ENCODE results near the gene GMDS. TPM values are rescaled to one million over a fixed set of nuclear protein-coding genes. Genes with fewer than 3 reads are reported as not detected.
A peak's percentile ranks its signal among the peaks of the same experiment; 100 is the strongest.

GMDS gene
- total RNA-seq, 1 donor: 23.2 TPM

- peaks cover 6% of the 10 kb centered on the region for H3K79me2 ChIP-seq (ENCODE audit: insufficient read depth, low read length)
- peaks cover 5% of the 10 kb centered on the region for H4K20me1 ChIP-seq (ENCODE audit: insufficient read depth, low read length)
- H3K4me3 ChIP-seq (ENCODE audit: insufficient read depth, low read length): no peak overlapping the region
- no peaks in the 10 kb centered on the region for H3K36me3 ChIP-seq (ENCODE audit: insufficient read depth, low read length)
- no peaks in the 10 kb centered on the region for H3K9me3 ChIP-seq (ENCODE audit: low read depth, low read length)
- H3K4me1 ChIP-seq (ENCODE audit: insufficient read depth, low read length): peaks cover 32% of the 10 kb centered on the region
- H3K27ac ChIP-seq (ENCODE audit: low read depth, low read length): no peak overlapping the region
- peak; percentile 54 for DNase-seq (ENCODE audit: insufficient read length, low spot score, missing footprints)
- H3K27me3 ChIP-seq (ENCODE audit: insufficient read depth, low read length): no peaks in the 10 kb centered on the region
- no peak overlapping the region for H3K4me2 ChIP-seq (ENCODE audit: insufficient read depth, low read length)
- H2AFZ ChIP-seq (ENCODE audit: low read length): no peak overlapping the region
- no peak for TF ChIP-seq CTCF (IDR thresholded peaks at IDR 0.05; ENCODE audit: extremely low read depth, low read depth, low read length)
Observed at GRCh38 chr6:1630771-1631217, 614.6 kb downstream of the GMDS start.

- peaks cover 5% of the 10 kb centered on the region for H4K20me1 ChIP-seq (ENCODE audit: insufficient read depth, low read length)
- no peaks in the 10 kb centered on the region for H3K36me3 ChIP-seq (ENCODE audit: insufficient read depth, low read length)
- no peak for TF ChIP-seq CTCF (IDR thresholded peaks at IDR 0.05; ENCODE audit: extremely low read depth, low read depth, low read length)
- H3K4me2 ChIP-seq (ENCODE audit: insufficient read depth, low read length): no peak overlapping the region
- peak overlapping the region; percentile 15 for H3K27ac ChIP-seq (ENCODE audit: low read depth, low read length)
- H3K4me3 ChIP-seq (ENCODE audit: insufficient read depth, low read length): no peak overlapping the region
- H2AFZ ChIP-seq (ENCODE audit: low read length): no peak overlapping the region
- peak; percentile 46 for DNase-seq (ENCODE audit: insufficient read length, low spot score, missing footprints)
- no peaks in the 10 kb centered on the region for H3K9me3 ChIP-seq (ENCODE audit: low read depth, low read length)
- peaks cover 35% of the 10 kb centered on the region for H3K4me1 ChIP-seq (ENCODE audit: insufficient read depth, low read length)
- H3K79me2 ChIP-seq (ENCODE audit: insufficient read depth, low read length): peaks cover 10% of the 10 kb centered on the region
- no peaks in the 10 kb centered on the region for H3K27me3 ChIP-seq (ENCODE audit: insufficient read depth, low read length)
Observed at GRCh38 chr6:1630212-1630770, 615.1 kb downstream of the GMDS start.

- Histone ChIP-seq H3K4me3 (ENCODE audit: insufficient read depth, low read length) (no peak overlapping the region), H3K27ac (ENCODE audit: low read depth, low read length) (no peak overlapping the region), H2AFZ (ENCODE audit: low read length) (no peak overlapping the region), H3K9me3 (ENCODE audit: low read depth, low read length) (no peaks in the 10 kb centered on the region), H3K79me2 (ENCODE audit: insufficient read depth, low read length) (peaks cover 15% of the 10 kb centered on the region), H3K36me3 (ENCODE audit: insufficient read depth, low read length) (no peaks in the 10 kb centered on the region), H3K27me3 (ENCODE audit: insufficient read depth, low read length) (no peaks in the 10 kb centered on the region), H3K4me2 (ENCODE audit: insufficient read depth, low read length) (no peak overlapping the region), H3K4me1 (ENCODE audit: insufficient read depth, low read length) (peaks cover 35% of the 10 kb centered on the region), H4K20me1 (ENCODE audit: insufficient read depth, low read length) (peaks cover 5% of the 10 kb centered on the region)
- peak; percentile 52 for DNase-seq (ENCODE audit: insufficient read length, low spot score, missing footprints)
- TF ChIP-seq CTCF (IDR thresholded peaks at IDR 0.05; ENCODE audit: extremely low read depth, low read depth, low read length): no peak
Observed at GRCh38 chr6:1629316-1629715, 616.1 kb downstream of the GMDS start.

DNA sequence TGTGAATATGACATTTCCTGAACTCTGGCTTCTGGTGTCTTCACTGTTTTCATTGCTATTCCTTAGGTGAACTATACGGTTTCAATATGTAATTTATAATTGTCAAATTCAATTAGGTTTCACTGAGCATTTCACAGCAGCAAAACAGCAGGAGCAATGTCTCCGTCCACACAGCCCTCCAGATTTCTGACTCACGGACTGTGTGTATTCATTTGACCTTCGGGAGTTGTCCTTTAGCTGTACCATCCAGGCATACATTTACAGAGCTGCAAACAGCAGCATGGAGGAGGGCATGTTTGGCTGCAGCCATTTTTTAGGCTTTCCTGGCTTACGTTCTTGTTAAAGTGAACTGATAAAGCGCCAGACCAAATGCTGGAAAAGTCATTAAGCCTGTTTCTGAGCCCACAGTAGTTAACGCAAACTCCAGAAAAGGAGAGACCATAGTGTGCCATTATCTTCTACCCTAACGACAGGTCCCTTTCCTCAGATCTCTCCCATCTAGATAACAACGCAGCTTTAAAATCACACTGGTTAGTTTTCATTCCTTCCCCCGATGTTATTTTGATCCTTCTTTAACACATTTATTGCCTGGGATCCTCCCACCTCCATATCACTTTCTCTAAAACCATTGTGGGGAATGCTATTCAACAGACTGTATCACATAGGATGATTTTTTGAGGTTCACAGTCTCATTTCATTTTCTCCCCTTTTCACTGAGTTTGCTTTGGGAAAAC is 617.4 kb downstream of the GMDS start:
- Histone ChIP-seq H3K27me3 (ENCODE audit: insufficient read depth, low read length) (no peaks in the 10 kb centered on the region), H4K20me1 (ENCODE audit: insufficient read depth, low read length) (no peaks in the 10 kb centered on the region), H3K36me3 (ENCODE audit: insufficient read depth, low read length) (no peaks in the 10 kb centered on the region), H3K4me3 (ENCODE audit: insufficient read depth, low read length) (no peak overlapping the region), H2AFZ (ENCODE audit: low read length) (no peak overlapping the region), H3K4me1 (ENCODE audit: insufficient read depth, low read length) (peaks cover 41% of the 10 kb centered on the region), H3K79me2 (ENCODE audit: insufficient read depth, low read length) (peaks cover 26% of the 10 kb centered on the region), H3K9me3 (ENCODE audit: low read depth, low read length) (no peaks in the 10 kb centered on the region), H3K4me2 (ENCODE audit: insufficient read depth, low read length) (no peak overlapping the region), H3K27ac (ENCODE audit: low read depth, low read length) (no peak overlapping the region)
- no peak for TF ChIP-seq CTCF (IDR thresholded peaks at IDR 0.05; ENCODE audit: extremely low read depth, low read depth, low read length)
- peak; percentile 81 for DNase-seq (ENCODE audit: insufficient read length, low spot score, missing footprints)
